HG03064 (cell line): ENCODE data around the gene RERE.
A peak's percentile ranks its signal among the peaks of the same experiment; 100 is the strongest.
"Not testable (repeated sequence)": the region's sequence is repeated elsewhere in the genome, so short reads cannot be mapped to it uniquely, and the experiment has no call there.

Experiments used
- ATAC-seq: cut with Tn5 transposase; IDR thresholded peaks from one replicate; pipeline ENCODE4 v1.9.1; 2021; ENCODE audit warnings: low read depth; ENCODE audit not compliant: unreplicated experiment

The RERE gene

DNA sequence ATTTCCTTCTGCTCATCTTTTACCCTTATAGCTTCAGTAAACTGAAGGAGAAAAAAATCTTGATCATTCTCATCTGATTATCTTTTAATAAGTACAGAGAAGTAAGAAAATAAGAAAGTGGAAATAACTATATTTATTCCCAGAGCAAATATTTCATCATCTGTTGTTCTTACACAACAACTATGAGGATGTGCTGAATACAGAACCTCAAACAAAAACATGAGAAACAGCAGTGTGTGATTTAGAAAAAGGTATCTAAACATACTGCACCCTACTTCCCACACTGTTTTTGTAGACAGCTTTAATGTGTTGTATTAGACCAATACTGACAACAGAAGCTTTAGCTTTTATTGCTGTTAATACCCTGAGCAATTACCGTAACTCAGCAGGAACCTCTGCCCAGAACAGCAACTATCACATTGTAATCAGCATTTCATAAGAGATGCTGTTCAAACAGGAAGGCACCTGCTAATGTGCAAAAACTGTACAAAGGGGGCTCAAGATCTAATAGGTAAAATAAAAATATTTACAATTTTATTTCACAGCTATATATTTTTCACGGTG, 195.6 kb downstream of the RERE start:
- not testable (repeated sequence) for ATAC-seq

DNA sequence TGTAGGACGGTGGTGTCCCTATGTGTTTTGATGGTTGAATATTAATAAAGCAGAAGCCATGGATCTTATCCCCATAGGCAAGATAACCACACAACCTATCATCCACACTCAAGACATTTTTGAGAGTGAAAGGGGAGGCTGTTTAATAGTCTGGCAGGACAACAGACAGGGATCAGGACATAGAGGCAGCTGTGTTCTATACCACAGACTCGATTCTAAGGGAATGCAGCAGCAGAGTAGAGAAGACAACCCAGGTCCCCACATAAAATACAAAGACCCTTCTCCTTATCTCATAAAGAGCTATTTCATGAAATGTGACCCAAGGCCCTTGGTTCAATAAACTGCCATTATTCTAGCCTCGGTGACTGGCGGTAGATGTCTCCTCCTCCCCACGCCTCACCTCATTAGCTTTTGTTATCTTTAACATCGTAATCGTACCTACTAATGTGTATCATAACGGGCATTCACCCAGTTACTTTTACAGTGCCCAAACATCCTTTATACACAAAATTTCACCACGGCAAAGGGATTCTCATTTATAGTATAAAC, 196.3 kb downstream of the RERE start:
- not testable (repeated sequence) for ATAC-seq

DNA sequence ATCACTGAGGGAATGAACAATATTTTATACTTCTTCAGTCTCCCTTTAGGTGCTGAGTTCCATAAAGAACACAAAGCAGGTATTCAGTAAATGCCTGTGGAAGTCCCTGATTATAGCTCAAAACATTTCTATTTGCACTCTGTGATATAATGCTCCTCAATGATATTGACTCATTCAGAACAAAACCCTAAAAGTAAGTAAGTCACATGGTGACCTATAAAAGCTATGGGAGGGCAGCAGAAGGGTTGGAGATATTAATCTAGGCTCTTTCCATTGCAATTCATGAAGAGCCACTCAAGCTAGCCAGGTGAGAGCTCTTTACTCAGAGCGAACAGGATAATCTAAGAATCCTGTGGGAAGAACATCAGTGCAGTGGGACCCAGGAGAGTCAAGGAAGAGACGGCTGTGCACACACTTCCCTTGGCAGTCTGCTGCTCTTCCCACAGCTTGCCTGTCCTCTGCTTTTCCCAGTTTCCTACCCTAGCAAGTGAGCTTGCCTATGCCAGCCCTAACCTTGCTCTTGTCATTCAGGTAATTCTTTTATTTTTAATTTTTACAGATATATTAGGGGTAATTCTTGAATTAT, 197.4 kb downstream of the RERE start:
- ATAC-seq = not testable (repeated sequence)

DNA sequence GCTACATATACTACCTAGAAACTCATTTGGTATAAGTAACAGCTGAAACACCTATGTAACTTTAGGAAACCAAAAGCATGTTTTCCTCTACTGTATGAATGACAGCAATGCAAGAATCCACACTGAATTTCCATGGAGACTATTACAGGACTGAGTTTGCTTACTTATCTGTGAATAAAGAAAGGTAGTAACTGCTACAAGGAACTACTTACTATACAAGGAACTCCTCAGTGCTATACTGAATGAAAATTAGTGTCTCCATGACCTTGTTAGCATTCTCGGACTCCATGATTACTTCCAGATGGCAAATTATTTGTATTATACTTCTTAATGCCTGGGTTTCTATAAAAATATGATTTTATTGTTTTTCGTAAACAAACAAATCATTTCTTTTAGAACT, 198.0 kb downstream of the RERE start:
- not testable (repeated sequence) for ATAC-seq

DNA sequence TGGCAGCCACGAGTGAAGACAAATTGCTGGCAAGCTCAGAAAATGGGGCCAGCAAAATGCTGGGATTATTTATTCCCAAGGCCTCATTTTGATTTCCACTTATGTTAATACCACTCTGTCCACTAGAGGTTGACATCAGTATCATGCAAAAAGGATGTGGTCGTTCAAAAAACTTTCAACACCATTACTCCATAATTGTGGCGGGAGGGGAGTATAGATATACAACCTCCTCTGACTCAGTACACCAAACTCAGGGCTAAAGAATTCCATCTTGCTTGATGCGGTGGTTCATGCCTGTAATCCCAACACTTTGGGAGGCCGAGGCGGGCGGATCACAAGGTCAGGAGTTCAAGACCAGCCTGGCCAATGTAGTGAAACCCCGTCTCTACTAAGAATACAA, 200.6 kb downstream of the RERE start:
- ATAC-seq = not testable (repeated sequence)

DNA sequence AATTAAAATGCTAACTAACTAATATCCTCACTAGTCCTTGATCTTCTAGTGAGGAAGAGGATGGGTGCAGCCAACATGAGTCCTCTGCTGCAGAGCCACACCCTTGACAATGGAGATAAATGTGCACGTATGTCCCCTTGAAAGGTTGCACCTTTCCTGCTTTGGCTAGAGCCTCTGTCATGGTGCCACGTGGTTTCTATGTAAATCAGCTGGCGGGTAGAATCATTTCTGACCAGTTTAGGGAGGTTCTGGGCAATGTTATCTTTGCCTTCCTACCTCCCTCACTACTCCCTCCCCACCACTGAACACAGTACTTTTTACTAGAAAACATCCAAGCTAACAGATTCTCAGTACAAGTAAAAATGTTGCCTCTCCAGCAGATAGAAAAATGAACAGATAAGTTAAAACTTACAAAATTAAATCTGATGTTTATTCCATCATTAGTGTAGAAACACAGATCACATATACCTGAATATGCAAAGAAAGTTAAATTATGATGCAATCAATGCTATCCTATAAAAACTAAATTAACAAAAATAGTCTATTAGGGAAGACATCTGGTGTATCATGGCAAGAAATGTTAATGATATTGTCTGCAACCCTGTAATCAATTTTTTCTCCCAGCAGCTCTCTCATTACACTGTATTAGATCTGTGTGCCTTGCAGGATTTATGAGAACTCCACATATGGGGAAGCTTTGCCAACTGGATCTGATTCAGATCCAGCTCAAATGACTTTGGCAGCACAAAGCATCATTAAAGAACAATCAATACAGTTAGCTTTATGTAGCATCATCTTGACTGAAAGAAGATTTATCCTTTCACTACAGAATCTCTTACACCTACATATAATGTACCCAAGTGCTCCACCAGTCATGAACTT, 205.6 kb downstream of the RERE start:
- not testable (repeated sequence) for ATAC-seq

DNA sequence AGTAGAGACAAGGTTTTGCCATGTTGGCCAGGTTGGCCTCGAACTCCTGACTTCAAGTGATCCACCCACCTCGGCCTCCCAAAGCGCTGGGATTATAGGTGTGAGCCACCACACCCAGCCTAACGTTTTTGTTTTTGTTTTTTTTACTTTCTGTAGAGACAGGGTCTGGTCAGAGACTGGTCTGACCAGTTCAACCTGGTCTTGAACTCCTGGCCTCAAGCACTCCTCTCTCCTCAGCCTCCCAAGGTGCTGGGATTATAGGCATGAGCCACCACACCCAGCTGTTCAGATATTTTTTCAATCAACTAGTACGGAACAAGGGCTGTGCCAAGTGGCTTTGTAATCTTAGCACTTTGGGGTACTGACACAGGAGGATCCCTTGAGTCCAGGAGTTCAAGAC, 209.5 kb downstream of the RERE start:
- no peak for ATAC-seq

DNA sequence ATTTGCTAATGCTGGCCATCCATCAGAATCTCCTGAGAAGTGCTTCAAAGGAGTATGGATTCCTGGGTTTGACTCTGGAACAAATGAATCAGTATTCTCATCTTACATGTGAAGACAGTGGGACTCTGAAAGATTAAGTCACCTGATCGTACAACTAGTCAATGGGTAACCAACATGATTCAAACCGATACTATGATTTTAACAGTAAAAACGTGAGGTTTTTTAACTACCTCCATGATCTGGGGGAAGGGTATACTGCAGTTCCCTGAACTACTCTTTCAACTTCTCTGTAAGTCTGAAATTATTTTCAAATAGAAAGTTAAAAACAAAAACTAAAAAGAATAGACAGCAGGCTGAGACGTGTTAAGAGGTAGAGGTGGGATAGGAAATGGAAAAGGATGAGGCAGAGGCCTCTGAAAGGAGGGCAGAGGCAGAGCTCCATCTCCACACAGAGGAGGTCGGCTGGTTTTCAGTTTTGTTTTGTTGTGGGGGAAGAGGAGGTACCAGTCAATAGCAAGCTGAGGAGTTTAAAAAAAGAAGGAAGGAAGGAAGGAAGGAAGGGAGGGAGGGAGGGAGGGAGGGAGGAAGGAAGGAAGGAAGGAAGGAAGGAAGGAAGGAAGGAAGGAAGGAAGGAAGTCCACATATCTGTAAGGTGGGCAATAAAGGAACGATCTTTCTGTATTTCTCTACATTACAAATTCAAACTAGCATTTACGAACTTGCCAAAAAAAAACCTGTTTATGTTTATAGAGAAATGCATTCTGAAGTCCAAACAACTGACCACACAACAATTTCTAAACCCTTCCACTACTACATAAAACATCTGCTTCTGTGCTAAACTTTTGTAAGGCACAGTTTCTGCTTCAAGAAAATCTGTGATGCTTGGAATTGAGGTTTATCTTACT, 213.1 kb downstream of the RERE start:
- ATAC-seq = peak; percentile 78

DNA sequence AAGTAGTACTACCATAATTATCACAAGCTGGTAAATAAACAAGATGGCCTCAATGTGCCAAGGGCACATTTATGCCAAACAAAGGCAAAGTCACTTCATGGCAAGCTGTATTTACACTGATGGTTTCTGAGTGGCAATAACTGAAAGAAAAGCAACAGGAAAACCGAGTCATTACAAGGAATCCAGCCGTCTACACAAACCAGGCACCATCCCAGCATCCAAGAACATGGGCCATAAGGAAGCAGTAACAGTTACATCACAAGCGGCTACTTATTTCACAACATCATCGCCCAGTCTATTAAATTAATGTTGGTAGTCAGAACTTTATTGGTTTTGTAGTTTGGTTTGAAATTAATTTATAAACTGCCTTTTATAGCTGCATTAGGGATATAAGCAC, 214.2 kb downstream of the RERE start:
- ATAC-seq = no peak

DNA sequence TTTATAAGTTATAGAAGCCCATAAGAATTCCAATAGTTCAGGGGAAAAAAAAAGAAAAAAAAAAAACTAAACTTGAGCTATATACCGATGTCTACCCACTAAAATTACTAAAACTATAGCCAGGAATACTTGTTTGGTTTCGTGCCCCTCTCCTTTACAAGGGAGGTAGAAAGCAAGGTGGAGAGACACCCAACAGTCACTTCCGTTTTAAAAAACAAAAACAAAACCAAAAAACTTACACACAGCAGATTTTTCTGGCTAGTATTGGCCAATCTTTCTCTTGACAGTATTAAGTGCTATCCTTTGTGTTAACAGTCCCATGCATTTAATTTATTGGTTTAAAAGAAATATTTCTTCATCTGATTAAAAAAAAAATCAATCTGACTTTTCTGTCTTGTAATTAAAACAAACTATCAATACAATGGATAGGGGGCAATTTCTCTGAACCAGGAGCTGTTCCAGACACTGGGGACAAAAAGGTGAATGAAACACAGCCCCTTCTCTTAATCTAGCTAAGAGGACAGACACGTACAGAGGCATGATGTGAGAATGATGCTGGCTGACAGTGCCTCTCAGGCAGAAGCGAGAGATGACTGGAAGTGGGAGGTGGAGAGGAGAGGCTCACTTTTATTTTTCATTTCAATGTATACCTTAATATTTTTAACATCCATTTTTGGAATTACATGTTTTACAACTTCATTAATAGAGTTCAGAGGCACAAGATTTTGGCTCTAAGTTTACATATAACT, 214.8 kb downstream of the RERE start:
- ATAC-seq = no peak

DNA sequence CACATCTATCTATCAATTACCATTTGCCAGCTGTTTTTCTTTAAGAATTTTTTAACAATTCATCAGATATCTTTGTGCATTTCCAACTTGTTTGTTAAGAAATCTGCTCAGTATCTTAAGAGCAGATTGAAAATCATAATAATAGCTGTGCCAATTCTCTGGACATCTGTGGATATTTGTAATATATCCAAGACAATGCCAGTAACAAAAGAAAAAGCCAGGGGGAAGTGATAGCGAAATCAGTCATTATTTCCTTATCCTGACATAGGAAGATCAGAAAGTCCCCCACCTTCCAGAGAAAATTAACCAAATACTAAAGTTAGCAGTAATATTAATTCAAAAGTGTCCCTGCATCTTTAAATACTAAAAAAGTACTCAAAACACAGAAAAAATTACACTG, 217.1 kb downstream of the RERE start:
- no peak for ATAC-seq

DNA sequence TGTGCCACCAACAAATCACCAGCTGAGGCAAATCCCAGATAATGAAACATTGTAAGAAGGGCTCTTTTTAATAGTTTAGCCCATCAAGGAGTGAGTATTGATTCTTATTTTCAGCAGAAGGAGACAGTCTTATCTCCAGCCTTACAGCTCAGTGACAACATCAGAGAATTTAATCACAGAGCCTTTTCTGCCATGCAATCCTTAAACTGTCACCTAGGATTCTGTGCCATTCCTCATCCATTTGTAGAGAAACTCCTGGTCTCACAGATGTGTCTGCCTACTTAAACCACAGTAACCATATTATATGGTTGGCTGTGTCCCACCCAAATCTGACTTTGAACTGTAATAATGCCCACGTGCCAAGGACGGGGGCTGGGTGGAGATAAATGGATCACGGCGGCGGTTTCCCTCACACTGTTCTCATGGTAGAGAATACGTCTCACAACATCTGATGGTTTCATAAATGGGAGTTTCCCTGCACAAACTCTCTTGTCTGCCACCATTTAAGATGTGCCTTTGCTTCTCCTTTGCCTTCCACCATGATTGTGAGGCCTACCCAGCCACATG, 217.7 kb downstream of the RERE start:
- no peak for ATAC-seq

DNA sequence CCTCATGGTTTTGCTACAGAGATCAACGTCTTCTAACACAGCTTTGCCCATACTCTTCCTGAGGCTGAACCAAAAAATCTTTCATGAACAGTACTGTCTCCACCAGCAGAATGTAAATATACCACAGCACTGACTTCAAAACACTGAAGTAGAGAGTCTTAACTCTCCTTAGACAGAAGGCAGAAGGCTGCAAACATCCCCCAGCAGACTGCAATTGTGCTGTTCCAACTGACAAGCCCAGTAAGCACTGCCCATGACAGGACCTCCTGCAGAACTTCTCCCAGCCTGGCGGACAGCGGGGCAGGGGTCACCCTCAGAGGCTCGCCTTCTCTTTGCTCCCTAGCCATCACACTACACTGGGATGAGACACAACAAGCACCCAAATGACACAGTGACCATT, 218.7 kb downstream of the RERE start:
- ATAC-seq = no peak

DNA sequence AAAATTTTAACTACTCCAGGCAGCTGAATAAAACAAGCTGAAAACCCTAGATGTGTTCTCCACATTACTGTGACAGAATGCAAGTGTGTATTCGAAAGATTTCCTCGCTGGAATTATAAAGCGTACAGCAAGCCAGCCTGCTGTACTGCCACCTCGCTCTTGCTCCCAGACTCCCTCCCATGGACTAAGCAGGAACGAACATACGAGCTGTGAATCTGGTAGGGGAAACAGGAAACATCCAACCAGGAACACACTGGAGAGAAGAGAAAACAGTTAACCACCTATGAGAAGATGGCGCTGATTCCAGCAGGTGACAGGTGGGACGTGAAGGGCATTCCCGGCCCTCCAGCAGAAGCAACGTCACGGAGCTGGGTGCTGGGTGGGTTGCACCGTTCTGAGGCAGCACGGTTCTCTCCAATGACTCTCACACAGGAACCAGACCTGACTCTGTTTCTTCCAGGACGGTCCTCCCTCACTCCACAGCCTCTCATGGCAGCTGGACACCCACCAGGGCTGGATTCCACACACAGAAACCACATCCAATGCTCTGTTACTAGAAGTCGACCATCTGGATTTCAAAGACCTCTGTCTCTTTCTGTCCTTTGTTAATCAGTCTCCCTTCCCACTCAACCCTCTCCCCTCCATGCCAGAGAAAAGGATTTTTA, 219.2 kb downstream of the RERE start:
- ATAC-seq = no peak

DNA sequence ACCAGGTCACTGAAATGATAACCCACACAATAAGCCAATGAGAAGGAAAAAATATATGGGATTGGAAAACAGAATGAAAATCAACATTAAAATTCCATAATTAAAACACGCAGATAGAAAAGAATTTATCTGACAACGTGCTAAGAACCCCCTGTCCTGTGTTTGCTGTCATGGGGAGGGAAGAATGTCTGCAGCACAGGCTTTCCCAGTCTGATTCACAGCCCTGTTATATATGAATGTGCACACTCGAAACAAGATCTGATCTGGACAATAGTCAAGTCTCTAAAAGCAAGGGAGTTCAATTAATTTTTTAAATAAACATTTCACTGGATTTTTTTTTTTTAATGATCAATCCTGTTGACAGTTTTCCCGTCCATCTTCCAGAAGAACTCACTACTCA, 220.0 kb downstream of the RERE start:
- no peak for ATAC-seq

DNA sequence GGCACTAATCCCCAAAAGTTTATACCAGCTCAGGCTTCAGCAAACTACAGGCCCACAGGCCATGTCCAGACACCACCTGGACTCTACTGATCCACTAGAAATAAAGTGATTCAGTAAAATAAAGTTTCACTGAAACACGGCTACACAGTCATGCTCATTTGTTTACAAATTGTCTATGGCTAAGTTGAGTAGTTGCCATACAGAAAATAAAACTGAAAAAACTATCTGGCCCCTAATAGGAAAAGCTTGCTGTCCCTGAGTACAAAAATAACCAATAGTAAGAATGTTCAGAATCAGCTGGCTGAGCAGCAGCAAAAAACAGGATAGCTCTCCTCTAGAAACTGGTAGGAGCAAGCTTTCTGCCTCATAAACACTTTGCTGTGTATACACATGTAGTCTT, 221.5 kb downstream of the RERE start:
- no peak for ATAC-seq

DNA sequence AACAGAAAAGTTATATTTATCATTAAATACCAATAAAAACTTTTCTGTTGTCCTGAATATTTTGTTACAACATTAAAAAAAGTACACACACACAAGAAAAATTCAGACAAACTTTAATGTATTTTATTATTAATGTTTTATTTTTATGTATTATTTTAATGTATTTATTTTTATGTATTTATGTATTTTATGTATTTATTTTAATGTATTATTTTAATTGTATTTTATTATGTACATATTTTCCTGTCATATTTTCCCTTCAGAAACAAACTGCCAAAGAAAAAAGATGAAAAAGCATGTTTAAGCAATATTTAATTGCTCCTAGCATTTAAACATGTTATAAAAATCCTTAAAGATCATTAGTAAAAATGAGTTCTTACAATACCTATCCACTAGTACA, 222.1 kb downstream of the RERE start:
- no peak for ATAC-seq

DNA sequence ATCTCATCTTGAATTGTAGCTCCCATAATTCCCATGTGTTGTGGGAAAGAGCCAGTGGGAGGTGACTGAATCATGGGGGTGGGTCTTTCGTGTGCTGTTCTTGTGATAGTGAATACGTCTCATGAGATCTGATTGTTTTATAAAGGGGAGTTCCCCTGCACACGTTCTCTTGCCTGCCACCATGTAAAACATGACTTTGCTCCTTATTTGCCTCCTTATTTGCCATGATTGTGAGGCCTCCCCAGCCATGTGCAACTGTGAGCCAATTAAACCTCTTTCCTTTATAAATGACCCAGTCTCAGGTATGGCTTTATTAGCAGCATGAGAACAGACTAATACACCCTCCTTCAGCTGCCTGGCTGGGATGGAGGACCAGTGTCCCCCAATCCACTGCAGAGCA, 224.1 kb downstream of the RERE start:
- not testable (repeated sequence) for ATAC-seq

DNA sequence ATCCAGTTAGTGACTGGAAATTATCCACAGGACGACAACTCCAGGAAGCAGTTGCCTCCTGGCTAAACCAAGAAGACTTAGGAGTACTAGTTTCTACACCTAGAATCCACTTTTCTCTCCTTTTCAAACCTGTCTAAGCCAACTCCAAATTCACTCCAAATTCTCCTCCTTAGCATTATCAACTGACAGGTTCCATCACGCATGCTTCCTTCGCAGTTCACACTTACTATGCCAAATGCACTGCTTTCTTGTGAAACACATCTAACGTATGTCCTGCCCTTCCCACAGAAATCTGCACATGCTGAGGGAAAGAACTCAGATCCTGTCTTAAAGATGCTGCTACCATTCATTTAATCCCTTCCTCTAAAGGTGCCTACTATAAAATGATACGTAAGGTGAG, 225.9 kb downstream of the RERE start:
- ATAC-seq = no peak
